ENCODE data around the gene ENOX1.

DNA sequence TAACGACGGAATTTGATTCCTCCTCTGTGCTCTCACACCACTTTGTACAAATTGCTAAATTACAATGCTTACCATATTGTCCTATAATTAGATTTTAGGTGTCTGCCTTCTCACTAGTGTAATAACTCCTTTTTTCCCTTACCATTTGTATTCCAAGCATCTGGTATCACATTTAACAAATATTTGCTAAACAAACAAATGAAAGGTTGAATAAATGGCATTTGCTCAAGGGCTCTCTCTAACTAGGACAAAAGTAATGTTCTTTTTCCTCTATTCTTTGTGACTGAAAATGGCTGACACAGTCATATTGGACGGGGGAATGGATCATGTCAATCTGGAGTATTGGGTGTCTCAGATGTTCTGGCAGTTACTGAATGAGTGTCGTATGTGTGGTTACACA lies 99.7 kb downstream of the ENOX1 start:
- TF ChIP-seq EZH2 (IDR thresholded peaks at IDR 0.05) (no peak), FOXP2 (optimal IDR thresholded peaks at IDR 0.05; ENCODE audit: control extremely low read depth, extremely low read length, insufficient read depth) (no peak)

All from SK-N-MC (cell line).